Measurements from ENCODE around the gene OR10H3. TPM values are rescaled to one million over a fixed set of nuclear protein-coding genes. Genes with fewer than 3 reads are reported as not detected.
A peak's percentile ranks its signal among the peaks of the same experiment; 100 is the strongest.
"Not testable (repeated sequence)": the region's sequence is repeated elsewhere in the genome, so short reads cannot be mapped to it uniquely, and the experiment has no call there.

OR10H3 gene
- total RNA-seq, 1 donor from 2014 or later, result not detected

DNA sequence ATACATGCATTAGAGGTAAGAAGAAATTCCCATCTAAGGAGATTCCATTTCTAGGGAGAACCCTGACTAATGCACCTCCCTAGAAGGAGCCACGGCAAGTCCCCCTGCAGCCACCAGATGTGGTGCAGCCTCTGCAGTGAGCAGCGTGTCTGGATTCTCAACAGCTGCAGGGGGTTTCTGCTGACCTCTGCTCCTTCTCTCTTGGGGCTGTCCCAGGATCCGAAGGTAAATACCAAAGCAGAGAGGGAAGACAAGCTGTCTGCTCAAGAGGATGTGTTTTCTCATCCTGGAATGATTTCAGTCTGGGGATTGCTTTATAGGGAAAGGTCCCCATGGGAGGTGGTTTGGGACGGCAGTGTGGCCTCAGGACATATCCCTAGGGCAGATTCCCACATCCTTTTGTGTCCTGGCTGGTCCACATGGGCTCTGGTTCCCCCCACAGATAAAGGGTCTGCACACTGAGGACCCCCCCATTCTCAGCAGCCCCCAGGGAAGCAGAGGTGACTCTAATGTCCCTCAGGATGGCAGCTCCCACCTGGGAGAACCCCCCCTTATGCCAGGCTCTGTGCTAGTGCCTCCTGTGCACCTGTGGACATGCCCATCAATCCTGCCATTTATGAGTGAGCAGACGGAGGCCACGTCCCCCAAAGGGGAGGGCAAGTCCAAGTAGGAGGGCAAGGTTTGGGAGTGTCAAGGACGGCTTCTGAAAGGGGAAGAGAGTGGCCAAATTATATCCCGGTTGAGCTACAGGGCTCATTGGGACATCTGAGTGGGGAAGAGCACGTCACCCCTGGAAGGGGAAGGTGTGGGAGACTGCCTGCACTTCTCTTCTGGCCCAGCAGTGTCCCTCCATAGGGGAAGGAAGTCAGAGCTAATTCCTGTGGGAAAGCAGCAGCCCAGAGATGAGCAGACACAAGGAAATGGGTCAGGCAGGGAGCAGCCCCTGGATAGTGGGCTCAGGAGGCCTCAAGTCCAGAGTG lies 39.5 kb downstream of the OR10H3 start:
- FAIRE-seq, result no peak

DNA sequence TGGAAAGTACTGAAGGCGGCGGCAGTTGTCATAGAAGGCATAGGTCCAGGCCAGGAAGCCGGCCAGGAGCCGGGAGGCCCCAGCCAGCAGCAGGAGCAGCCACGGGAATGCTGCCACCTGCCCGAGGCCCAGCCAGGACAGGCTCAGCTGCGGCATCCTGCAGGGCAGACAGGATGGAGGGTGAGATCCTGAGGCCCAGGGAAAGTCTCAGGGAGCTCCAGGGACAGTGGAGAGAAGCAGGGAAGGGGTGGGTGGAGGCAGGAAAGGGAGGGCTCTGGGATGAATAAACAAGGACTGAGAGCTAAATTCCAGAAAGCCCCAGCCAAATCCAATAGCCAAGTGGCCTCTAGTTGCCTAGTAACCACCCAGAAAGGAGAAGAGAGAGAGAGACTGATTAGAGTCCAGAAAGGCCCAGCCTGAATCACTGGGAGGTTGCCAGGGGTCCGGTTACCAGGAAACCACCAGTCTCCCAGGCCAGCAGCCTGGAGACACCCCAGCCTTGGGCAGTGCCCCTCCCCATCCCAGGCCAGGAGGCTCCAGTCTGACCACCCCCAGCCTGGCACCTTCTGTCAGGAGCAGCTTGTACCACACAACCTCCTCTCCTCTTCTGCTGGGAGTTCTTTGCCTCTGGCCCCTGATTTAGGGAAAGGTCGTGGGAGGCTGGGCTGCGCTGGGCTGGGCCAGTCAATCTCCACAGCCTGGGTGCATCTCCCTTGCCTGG lies 42.1 kb downstream of the OR10H3 start:
- DNase-seq (ENCODE audit: low spot score in 2 of 2) (peak; percentile 45 to 58), FAIRE-seq (no peak)

More for the DNA sequence above, 39.5 kb downstream of the OR10H3 start:
- no peak for DNase-seq (ENCODE audit: low spot score in 2 of 2)

DNA sequence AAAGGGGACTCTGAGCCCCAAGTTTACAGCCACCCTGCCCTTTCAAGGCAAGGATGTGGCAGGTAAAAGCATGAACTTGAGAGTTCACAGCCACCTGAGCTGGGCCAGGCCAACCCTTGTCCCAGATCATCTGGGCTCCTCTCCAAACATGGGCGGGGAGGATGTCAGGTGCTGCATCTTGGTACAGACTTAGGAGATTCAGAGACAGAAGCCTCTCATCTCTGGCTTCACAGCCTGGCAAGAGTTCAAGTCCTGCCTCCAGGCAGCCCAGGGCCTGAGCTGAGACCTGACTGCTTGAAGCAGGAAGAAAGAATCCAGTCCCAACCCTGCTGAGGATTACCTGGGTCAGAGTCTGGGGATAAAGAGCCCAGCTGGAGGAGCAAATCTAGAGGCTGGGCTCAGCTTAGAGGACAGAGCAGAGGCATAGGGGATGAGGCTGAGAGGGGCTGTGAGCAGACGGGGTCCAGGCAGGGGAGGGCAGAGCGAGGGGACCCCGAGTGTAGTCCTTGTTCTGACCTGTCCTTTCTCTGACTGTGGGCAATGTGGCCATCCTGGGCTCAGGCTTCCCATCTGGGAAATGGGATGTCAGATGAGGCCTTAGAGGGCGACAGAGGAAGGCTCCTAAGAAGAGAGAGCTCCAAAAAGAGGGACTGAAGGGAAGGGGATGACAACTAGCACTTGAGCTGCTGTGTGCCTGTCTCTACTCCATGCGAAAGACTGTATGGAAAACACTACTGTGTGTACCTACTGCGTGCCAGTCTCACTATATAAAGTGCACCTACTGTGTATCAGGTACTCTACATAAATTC lies 43.0 kb downstream of the OR10H3 start:
- no peak for DNase-seq (ENCODE audit: low spot score in 2 of 2)
- no peak for FAIRE-seq

- no peak for DNase-seq (ENCODE audit: low spot score in 2 of 2)
- FAIRE-seq, result no peak
These were observed 43.9 kb downstream of the OR10H3 start for GRCh38 chr19:15781661-15782060.

DNA sequence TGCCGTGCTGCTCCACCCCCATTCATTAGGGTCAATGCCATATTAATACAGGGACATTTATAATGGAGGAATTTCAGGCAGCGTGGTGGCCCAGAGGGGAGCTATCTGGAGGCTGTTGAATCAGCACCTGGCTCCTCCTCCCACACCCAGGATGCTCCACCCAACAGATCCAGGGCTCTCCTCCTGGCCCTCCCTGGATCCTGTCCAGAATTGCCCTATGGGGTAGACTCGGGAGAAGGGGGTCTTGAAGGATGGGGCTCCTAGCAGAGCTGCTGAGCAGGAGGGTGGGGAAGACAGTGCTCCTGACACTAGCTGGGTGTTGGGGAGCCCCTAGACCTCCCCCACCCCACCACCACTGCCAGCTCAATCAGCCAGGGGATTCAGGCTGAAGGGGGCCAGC lies 44.4 kb downstream of the OR10H3 start:
- no peak for DNase-seq (ENCODE audit: low spot score in 2 of 2)
- no peak for FAIRE-seq

- DNase-seq (ENCODE audit: low spot score in 2 of 2); FAIRE-seq: not testable (repeated sequence)
These were observed 45.1 kb downstream of the OR10H3 start for GRCh38 chr19:15782896-15783295.

DNA sequence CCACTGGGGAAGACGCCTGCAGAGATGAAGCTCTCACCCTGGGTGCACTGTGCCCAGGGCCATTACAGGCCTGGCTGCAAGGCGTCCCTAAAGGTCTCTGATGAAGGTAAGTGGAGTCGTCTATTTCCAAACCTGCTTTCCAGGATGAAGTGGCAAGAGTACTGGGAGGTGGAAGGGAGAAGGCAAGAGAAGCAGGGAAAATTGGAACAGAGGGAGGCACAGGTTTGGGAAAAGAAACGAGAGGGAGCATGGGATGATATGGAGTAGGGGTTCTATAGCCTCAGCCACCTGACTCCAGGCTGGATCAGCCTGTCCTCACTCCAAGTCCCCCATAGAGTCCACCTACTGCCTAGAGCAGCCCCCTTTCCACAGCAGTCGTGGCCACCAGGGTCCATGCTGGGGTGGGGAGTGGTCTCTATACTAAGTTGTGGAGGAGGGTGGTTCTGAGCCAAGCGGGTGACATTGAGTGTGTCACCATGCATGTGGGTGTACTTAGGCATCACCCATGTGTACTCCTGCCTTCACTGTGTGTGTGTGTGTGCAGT lies 49.9 kb downstream of the OR10H3 start, which contains the start of gene OR10H5:
OR10H5 (plus strand) TSS at position 51 of the 545 bp plus-strand sequence. CDS start 6,388 bp downstream, outside the sequence.
- FAIRE-seq, result no peak
- no peak for DNase-seq (ENCODE audit: low spot score in 2 of 2)

- no peak for FAIRE-seq
- DNase-seq (ENCODE audit: low spot score in 2 of 2), result no peak
These were observed 50.9 kb downstream of the OR10H3 start for GRCh38 chr19:15788594-15789270.

- FAIRE-seq (no peak), DNase-seq (ENCODE audit: low spot score in 2 of 2) (no peak)
These were observed 52.3 kb downstream of the OR10H3 start for GRCh38 chr19:15790096-15790495.

Other genes starting within 250 kb of the OR10H3 start
- gene CYP4F22, start 229.5 kb upstream of the OR10H3 start, total RNA-seq, result not detected
- not detected for gene CYP4F8, start 122.8 kb upstream of the OR10H3 start, total RNA-seq
- not detected for gene CYP4F3, start 97.1 kb upstream of the OR10H3 start, total RNA-seq
- 0.41 TPM for gene CYP4F12, start 64.9 kb upstream of the OR10H3 start, total RNA-seq
- gene OR10H2, start 10.0 kb upstream of the OR10H3 start, total RNA-seq, result not detected
- gene OR10H5, start 49.7 kb downstream of the OR10H3 start, total RNA-seq, result under 0.01 TPM
- not detected for gene OR10H1, start 77.7 kb downstream of the OR10H3 start, total RNA-seq
- gene CYP4F2, start 160.1 kb downstream of the OR10H3 start, total RNA-seq, result not detected
- gene CYP4F11, start 196.5 kb downstream of the OR10H3 start, total RNA-seq, result not detected
- gene OR10H4, start 211.0 kb downstream of the OR10H3 start, total RNA-seq, result not detected

Measured in frontal cortex (tissue), 4 donors.